ENCODE data around the gene KRTAP5-2.
"Not testable (repeated sequence)": the region's sequence is repeated elsewhere in the genome, so short reads cannot be mapped to it uniquely, and the experiment has no call there.

KRTAP5-2 gene

GRCh38 chr11:1597994-1598380, at the start of gene KRTAP5-2:
Gene KRTAP5-2, minus strand, starts transcription at chr11:1598294. Its CDS starts 44 bp downstream, at chr11:1598250.
- no peak for DNase-seq

- DNase-seq = not testable (repeated sequence)
Observed at GRCh38 chr11:1646540-1646939, 48.4 kb upstream of the KRTAP5-2 start.

DNA sequence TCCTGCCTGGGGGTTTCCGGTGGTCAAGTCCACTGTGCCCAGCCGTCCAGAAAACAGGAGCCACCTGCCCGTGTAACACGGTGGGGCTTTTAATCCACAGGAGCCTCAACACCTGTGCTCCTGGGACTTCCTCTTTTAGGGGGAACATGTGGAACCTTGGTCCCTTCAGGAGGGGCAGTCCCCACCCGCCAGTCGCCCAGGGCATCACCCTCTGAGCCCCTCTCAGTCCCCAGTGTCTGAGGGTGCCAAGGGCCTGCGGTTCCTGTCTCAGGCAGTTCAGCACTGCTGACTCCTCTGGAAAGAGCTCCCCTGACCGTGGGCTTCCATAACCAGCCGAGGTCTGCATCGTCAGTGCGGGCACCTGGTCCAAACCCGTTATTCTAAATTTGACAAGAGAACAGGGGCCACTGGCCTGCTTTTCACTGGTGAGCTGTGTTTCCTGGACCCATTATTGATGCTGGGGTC, 47.3 kb upstream of the KRTAP5-2 start:
- DNase-seq = no peak

- no peak for DNase-seq
Observed at GRCh38 chr11:1644601-1645356, 46.7 kb upstream of the KRTAP5-2 start.

DNA sequence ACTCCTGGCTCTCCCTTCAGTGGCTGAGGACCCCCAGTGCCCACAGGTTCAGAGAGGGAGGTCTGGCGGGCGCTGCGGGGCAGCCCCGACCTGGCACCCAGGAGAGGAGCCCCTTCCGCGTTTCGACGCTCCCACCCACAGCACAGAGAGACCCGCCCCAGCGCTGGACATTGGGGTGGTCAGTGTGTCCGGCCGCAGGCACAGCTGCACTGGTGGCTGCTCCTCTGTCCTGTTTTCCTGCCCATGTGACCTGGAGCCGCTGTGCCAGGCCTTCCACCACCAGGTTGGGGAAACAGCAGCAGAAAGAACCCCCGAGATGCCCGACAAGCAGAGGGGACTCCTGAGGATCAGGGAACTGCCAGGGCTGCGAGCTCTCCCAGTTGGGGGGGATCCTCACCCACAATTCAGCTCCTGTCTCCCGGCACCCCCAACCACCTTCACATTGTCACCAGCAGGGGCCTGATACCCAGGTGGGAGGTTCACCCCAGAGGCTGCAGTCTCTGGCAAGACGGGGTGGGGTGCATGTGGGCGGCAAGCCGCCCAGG, 45.1 kb upstream of the KRTAP5-2 start:
- no peak for DNase-seq

- DNase-seq = no peak
Observed at GRCh38 chr11:1642288-1643145, 44.4 kb upstream of the KRTAP5-2 start.

DNA sequence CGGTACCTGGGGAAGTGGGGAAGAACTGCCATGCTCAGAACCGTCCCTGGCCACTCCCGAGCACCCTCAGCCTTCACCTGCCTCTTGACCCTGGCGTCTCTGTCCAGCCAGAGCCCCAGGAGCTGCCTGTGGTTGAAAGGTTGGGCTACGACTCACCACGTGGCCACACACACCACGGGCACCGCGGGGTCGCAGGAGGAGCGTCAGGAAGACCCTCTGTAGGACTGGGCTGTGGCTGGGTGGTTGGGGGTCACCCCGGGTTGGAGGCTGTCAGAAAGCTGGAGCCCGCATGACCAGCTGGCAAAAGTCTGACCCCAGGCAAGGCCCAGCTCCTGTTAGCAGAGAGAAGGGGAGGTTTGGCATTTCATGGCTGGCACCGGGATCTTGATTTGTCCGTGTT, 43.0 kb upstream of the KRTAP5-2 start:
- DNase-seq = no peak

DNA sequence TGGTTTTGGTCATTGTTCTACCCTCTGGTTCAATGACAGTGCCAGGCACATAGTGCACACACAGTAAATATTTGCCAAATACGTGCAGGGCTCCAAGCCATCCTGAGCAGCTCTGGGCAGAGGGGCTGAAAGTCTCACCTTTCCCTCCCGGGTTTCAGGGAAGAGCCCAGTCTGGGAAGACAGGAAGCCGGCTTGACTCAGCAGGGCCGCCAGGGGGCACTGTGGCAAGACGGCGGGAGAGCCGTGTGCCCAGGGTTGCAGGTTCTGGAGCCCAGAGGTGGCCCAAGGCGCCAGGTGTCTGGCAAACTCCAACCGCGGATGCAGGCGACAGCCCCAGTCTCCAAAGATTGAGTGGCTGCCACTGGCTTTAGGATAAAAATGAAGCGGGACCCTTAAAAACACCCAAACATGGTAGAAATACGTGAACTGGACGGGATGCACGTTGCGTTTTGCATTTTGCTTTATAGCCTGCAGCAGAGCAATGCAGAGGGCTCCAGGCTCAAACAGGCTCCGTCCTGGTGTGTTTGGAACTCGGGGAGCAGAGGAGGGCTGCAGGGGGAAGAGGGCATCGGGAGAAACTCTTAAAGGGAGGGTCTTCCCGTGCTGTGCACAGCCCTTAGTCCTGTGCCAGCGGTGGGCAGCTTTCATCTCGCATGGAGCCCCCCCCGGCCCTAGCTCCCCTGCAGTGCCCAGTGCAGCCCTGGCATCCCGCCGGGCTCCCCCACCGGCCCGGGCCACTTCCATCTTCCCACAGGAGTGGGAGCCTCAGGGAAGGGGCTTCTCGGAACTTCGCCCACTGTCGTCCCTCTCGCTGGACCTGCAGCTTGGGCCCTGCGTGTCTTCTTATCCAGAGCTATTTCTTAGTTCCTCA, 42.2 kb upstream of the KRTAP5-2 start:
- DNase-seq = no peak

DNA sequence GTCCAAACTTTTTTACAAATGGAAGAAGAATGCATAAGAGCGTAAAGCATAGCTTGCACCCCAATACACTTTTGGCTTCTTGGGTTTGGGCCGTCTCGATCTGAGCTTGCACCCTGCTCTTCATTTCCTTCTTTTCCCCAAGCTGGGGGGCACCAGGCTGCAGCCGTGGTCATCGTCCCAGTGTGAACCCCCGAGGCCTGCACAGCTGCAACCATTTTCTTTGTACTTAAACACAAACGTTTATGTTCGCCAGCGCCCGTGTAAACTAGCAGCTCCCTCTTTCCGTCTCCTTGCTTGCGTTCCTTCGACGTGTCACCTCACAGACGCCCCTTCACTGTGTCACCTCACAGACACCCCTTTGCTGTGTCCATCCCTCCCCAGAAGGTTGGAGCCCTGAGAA, 41.6 kb upstream of the KRTAP5-2 start:
- no peak for DNase-seq

DNA sequence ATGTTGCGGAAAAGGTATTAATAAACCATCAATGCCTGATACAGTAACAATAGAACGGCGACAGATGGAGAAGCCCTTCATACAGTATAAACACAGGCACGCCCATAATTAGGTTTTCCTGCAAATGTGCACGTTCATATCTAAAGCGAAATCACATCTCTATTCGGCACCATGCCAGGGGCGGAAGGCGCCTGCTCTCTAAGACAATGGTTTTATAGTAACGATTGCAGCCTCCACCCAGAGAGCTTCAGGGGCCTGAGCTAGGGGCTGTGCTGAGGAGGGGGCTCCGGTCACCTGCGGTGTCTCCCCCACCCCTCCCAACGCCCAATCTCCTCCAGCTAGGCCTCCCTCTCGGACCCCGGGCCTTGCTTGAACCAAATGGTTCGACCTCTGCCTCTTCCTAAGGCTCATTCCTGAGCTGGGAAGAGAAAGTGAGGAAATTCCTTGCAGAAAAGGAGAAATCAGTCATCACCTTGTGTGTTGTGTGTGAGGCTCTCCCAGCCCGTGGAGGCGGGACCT, 41.1 kb upstream of the KRTAP5-2 start:
- peak; percentile 89 for DNase-seq

DNA sequence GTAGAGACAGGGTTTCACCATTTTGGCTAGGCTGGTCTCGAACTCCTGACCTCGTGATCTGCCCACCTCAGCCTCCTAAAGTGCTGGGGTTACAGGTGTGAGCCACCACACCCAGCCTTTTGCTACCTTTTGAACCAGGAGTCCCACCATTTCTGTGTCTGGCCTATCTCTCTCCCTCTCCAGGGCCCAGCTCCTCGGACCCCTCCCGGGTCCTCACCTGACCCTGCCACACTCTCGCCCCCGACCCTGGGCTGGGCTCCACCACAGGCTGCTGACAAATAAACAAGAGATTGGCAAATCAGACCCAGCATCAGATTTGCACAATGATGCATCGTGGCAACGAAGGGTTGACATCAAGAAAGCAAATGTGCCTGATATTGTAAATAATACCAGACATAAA, 40.2 kb upstream of the KRTAP5-2 start:
- DNase-seq = no peak

- no peak for DNase-seq
Observed at GRCh38 chr11:1637628-1638027, 39.5 kb upstream of the KRTAP5-2 start.

- no peak for DNase-seq
Observed at GRCh38 chr11:1636291-1636950, 38.3 kb upstream of the KRTAP5-2 start.

DNA sequence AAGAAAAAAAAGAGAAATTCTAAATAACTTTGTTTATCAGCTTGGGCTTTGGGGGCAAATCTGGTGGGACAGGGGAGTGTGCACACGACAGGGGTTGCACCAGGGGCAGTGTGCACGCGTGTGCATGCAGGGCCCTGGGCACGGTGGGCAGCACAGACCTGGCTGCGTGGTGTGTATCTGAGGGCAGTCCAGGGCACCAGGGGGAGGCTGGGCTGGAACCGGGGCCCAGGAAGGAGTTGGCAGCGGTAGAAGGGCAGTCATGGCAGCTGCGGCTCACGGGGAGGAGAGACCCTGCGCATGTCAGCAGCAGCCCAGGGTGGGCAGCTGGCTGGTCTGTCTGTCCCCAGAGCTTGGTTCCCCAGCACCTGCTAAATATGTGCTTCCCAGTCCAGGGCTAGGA, 35.8 kb upstream of the KRTAP5-2 start:
- no peak for DNase-seq

DNA sequence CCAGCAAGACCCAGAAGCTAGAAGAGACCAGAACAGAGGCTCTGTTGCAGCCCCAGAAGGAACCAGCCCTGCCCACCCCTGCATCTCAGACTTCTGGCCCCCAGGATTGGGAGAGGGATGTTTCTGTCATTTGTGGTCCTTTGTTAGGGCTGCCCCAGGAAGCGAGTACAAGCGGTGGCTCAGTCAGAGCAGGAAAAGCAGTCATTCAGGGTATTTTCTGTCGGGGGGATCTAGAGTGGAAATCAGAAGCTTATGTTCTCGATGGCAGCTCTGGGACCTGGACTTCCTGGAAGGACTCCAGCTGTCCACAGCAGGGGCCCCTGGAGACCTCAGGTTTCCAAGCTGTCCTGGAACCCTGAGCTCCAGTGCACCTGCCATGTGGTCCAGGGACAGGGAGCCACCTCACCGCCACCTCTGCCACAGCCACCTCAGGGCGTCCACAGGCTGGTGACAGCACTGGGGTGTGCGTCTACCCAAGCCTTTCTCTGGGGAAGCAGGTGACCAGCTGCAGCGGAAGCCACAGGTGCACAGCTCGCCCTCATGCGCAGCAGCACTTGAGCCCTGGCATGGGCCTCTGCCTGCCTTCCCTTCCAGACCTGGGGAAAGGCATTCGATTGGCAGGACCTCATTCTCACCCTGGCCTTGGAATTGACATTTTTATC, 34.1 kb upstream of the KRTAP5-2 start:
- no peak for DNase-seq

- DNase-seq = no peak
Observed at GRCh38 chr11:1631066-1631568, 33.0 kb upstream of the KRTAP5-2 start.

- no peak for DNase-seq
Observed at GRCh38 chr11:1630271-1630670, 32.2 kb upstream of the KRTAP5-2 start.

GRCh38 chr11:1629326-1630185, 31.5 kb upstream of the KRTAP5-2 start, which contains the start of gene KRTAP5-5:
Gene KRTAP5-5, plus strand, starts transcription at chr11:1629775. Its CDS starts 66 bp downstream, at chr11:1629841.
- DNase-seq = no peak

DNA sequence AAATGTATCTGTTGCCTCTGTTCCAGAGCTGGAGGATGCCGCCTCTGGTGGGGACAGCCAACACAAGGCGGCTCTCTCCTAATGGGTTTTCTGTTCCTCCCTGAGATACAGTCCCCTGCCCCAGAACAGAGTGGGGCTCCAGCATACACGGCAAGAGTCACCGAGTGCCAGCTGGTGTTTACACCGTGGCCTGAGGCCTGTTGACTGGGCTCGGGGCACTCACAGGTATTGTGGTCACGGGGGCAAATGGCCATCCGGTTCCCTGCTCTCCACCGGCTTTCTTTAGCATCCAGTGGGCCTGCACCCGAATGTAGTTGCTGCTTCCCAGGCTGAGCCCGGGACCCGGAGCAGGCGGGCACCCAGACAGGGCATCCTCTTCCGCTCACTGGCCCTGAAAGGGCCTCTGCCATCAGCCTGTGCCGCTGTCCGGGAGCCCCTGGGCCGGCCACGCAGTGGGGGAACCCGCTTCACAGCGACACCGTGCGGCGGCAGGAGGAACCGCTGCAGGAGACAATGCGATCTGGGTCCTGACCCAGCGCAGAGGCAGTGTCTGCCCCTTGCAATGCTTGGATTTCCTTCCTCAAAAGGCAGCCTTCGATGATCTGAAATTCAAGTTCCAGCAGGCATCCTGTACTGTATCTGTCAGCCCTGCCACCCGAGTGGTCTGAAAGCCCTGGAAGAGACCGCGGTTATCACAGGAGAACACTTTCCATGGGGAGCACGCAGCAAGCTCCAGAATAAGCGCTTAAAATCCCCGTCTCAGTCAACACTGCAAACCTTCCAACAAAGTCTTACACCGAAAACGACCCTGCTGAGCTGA, 30.6 kb upstream of the KRTAP5-2 start:
- DNase-seq = no peak
